ENCODE measurements around the gene KCNK5.

Gene KCNK5

DNA sequence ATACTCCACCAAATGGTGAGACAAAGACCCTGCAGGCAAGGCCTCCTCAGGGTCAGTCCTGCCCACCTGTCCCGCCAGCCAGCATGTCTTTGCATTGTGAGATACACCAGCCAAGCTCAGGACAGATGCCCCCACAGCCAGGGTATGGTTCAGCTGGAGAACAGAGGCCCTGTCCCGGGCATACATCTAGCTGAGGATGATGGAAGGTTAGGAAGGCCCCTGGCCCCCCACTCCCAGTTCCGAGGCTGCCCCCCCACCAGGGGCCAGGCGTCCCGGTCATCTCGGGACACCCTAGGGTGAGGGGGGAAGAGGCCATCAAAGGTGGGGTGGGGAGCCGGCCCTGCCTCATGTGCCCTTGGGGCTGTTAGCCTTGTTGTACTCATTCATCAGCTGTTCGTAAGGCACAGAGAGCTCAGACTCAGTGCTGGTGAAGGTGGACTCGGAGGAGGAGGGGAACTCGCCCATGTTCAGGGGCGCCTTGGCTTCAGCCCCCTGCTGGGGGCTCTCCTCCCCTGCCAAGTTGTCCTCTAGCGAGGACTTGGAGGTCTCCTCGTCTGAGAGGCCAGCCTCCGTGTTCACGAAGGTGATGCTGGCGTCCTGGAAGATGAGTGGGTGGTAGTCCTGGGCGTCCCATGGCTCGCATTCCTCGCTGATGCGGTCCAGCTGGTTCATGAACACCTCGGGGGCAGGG lies 38.6 kb downstream of the KCNK5 start:
- H3K4me1 ChIP-seq (ENCODE audit: control insufficient read depth, insufficient read depth, low read length), result peaks cover 13% of the 10 kb centered on the region
- no peak overlapping the region for H3K4me3 ChIP-seq (ENCODE audit: insufficient read depth, low read depth, low read length)
- no peaks in the 10 kb centered on the region for H3K27me3 ChIP-seq (ENCODE audit: control insufficient read depth, insufficient read depth, low read length, poor library complexity, severe bottlenecking)
- 91 to 93% methylated on average over 21 of the region's 21 CpGs for WGBS, 2 experiments
- no peak overlapping the region for H3K27ac ChIP-seq (ENCODE audit: insufficient read depth, low read depth, low read length, poor library complexity, severe bottlenecking)
- peaks cover 15% of the 10 kb centered on the region for H3K36me3 ChIP-seq (ENCODE audit: control insufficient read depth, insufficient read depth, low read length)
- no peaks in the 10 kb centered on the region for H3K9me3 ChIP-seq (ENCODE audit: control insufficient read depth, low read length)

DNA sequence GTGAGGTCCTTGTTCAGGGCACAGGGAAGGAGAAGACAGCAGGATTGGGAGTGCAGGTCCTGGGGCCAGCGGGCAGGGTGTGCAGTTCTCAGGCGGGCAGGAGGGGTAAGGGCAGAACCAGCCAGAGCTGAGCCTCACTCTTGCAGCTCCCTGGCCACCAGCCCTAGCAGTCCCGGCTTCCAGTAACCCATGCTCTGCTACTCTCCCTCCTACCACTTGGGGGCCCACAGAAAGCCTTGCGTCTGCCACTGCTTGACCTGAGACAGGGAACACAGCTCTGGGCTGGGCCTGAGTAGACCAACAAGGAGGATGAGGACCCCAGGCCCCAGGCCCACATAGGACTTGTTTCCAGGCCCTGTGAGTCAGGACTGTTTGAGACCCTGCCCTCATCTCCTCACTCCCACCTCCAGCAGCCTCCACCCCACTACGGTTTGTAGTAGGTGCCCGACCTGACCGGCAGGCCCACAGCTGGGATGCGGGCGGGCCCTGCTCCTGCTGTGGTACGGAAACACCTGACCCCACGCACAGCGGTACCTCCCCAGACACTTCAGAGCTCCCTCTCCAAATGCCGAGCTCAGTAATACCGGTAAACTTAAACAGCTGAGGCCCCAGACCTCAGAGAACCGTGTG lies 39.2 kb downstream of the KCNK5 start:
- H3K4me1 ChIP-seq (ENCODE audit: control insufficient read depth, insufficient read depth, low read length), result peaks cover 13% of the 10 kb centered on the region
- peaks cover 8% of the 10 kb centered on the region for H3K36me3 ChIP-seq (ENCODE audit: control insufficient read depth, insufficient read depth, low read length)
- no peaks in the 10 kb centered on the region for H3K9me3 ChIP-seq (ENCODE audit: control insufficient read depth, low read length)
- no peak overlapping the region for H3K27ac ChIP-seq (ENCODE audit: insufficient read depth, low read depth, low read length, poor library complexity, severe bottlenecking)
- no peak overlapping the region for H3K4me3 ChIP-seq (ENCODE audit: insufficient read depth, low read depth, low read length)
- H3K27me3 ChIP-seq (ENCODE audit: control insufficient read depth, insufficient read depth, low read length, poor library complexity, severe bottlenecking), result no peaks in the 10 kb centered on the region
- WGBS, 2 experiments, result 83% methylated on average over 15 of the region's 15 CpGs

DNA sequence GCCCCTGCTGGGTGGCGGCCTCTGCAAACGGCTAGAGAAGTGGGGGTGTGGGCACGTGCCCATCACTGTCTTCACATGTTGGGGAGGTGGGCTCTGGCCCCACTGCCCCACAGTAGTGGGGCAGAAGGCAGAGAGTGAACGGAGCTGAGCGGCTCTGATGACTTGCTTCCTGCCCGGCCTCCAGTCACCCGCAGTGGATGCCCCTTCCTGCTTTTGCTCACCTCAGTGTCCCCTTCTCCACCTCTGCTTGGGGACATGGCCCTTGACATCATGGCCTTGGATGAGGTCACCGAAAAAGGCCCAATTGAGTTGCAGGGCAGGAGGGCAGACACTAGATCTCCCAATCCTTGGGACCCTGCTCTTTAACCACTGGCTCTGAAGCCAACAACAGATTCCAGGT lies 40.1 kb downstream of the KCNK5 start:
- WGBS, 2 experiments, result 90 to 92% methylated on average over 8 of the region's 8 CpGs
- no peaks in the 10 kb centered on the region for H3K36me3 ChIP-seq (ENCODE audit: control insufficient read depth, insufficient read depth, low read length)
- no peaks in the 10 kb centered on the region for H3K27me3 ChIP-seq (ENCODE audit: control insufficient read depth, insufficient read depth, low read length, poor library complexity, severe bottlenecking)
- no peaks in the 10 kb centered on the region for H3K9me3 ChIP-seq (ENCODE audit: control insufficient read depth, low read length)
- H3K4me1 ChIP-seq (ENCODE audit: control insufficient read depth, insufficient read depth, low read length), result peaks cover 13% of the 10 kb centered on the region
- H3K27ac ChIP-seq (ENCODE audit: insufficient read depth, low read depth, low read length, poor library complexity, severe bottlenecking), result no peak overlapping the region
- H3K4me3 ChIP-seq (ENCODE audit: insufficient read depth, low read depth, low read length), result no peak overlapping the region

DNA sequence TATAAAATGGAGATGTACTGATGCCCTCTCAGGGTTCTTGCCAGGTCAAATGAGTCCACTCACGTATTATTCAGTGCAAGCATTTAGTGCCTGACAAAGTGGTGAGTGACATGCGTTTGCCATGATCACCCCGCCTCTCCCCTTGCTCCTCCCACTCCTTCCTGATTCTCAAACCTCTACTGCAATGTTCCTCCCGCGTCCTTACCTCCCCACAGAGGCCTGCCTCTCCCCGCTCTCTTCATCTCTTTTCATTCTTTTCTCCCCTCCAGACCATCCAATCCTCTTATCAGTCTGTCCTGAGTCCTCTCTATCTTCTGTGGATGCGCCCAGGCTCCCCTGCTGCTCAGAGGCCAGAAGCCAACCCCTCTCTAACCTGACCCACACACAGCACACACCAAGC lies 40.7 kb downstream of the KCNK5 start:
- WGBS, 2 experiments, result 76 to 78% methylated on average over 7 of the region's 7 CpGs
- no peaks in the 10 kb centered on the region for H3K36me3 ChIP-seq (ENCODE audit: control insufficient read depth, insufficient read depth, low read length)

DNA sequence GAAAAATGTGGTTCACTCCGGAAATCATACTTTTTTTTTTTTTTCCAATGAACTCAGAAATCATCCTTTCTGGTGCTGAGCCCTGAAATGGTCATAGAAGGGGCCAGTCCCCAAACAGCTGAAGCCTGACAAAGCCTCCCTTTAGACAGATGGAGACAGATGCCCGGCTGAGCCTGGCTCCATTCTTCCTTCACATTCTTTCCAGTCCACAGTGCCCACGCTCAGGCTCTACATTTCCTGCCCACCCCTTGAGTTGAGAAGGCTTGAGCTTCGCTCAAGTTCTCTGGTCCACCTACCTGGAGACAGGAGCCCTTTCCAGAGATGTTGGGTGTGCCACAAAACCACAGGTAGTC lies 41.2 kb downstream of the KCNK5 start:
- H3K4me3 ChIP-seq (ENCODE audit: insufficient read depth, low read depth, low read length), result no peak overlapping the region
- no peaks in the 10 kb centered on the region for H3K9me3 ChIP-seq (ENCODE audit: control insufficient read depth, low read length)
- 93 to 98% methylated on average over 4 of the region's 4 CpGs for WGBS, 2 experiments
- H3K36me3 ChIP-seq (ENCODE audit: control insufficient read depth, insufficient read depth, low read length), result no peaks in the 10 kb centered on the region
- no peaks in the 10 kb centered on the region for H3K27me3 ChIP-seq (ENCODE audit: control insufficient read depth, insufficient read depth, low read length, poor library complexity, severe bottlenecking)
- H3K27ac ChIP-seq (ENCODE audit: insufficient read depth, low read depth, low read length, poor library complexity, severe bottlenecking), result no peak overlapping the region
- H3K4me1 ChIP-seq (ENCODE audit: control insufficient read depth, insufficient read depth, low read length), result peaks cover 2% of the 10 kb centered on the region

More for the DNA sequence above, 40.7 kb downstream of the KCNK5 start:
- Histone ChIP-seq H3K4me1 (ENCODE audit: control insufficient read depth, insufficient read depth, low read length) (peaks cover 7% of the 10 kb centered on the region), H3K27me3 (ENCODE audit: control insufficient read depth, insufficient read depth, low read length, poor library complexity, severe bottlenecking) (no peaks in the 10 kb centered on the region), H3K27ac (ENCODE audit: insufficient read depth, low read depth, low read length, poor library complexity, severe bottlenecking) (no peak overlapping the region), H3K4me3 (ENCODE audit: insufficient read depth, low read depth, low read length) (no peak overlapping the region), H3K9me3 (ENCODE audit: control insufficient read depth, low read length) (no peaks in the 10 kb centered on the region)

DNA sequence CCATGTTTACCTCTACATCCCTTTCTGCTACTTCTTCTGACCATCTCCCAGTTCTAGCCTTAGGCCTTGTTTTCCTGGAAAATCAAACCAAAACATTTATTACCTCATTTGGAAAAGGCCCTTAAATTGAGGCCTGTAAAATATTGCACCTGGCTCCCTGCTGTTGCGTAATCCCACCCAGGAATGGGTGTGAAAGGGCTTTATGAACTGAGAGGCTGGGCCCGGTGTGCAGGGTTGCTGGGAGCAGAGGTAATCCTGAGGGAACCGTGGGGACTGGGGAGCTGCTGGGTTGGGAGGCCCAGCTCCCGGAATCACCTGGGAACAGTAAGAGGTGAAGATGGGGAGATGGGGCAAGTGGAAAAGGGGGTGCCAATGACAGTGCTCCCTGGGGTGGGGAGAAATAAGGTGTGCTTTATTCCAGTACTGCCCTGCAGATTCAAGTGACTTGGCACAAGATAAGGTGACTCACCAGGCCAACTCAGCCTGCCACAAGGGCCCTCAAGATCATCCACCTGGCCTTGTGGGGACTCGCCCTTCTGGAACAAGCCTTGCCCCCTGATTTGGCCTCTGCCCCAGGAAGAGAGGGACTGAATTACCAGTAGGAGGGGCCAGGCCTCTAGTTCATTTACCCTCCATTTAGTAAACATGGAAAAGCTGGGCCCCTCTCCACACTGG lies 44.2 kb downstream of the KCNK5 start:
- Histone ChIP-seq H3K36me3 (ENCODE audit: control insufficient read depth, insufficient read depth, low read length) (no peaks in the 10 kb centered on the region), H3K4me1 (ENCODE audit: control insufficient read depth, insufficient read depth, low read length) (peaks cover 2% of the 10 kb centered on the region), H3K4me3 (ENCODE audit: insufficient read depth, low read depth, low read length) (no peak overlapping the region), H3K9me3 (ENCODE audit: control insufficient read depth, low read length) (no peaks in the 10 kb centered on the region), H3K27me3 (ENCODE audit: control insufficient read depth, insufficient read depth, low read length, poor library complexity, severe bottlenecking) (no peaks in the 10 kb centered on the region), H3K27ac (ENCODE audit: insufficient read depth, low read depth, low read length, poor library complexity, severe bottlenecking) (no peak overlapping the region)
- 93 to 95% methylated on average over 5 of the region's 5 CpGs for WGBS, 2 experiments

DNA sequence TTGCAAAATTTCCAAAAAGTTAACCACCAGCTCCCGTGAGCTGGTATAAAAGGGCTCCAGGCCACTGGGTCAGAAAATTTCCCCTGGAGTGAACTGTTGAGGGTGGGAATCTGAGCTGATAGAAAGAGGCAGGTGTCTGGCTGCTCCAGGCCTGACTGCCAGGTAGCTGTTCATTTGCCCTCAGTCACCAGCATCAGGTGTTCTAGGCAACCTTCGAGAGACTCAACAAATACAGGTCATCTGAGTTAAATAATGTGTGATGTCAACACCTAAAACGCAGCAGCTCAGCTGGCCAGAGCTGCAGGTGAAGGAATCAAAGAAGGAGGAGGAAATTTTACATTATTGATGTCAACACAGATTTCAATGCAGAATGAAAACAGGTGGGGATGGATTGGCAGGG lies 46.7 kb downstream of the KCNK5 start:
- Histone ChIP-seq H3K36me3 (ENCODE audit: control insufficient read depth, insufficient read depth, low read length) (no peaks in the 10 kb centered on the region), H3K27ac (ENCODE audit: insufficient read depth, low read depth, low read length, poor library complexity, severe bottlenecking) (no peak overlapping the region), H3K27me3 (ENCODE audit: control insufficient read depth, insufficient read depth, low read length, poor library complexity, severe bottlenecking) (no peaks in the 10 kb centered on the region), H3K4me3 (ENCODE audit: insufficient read depth, low read depth, low read length) (no peak overlapping the region), H3K9me3 (ENCODE audit: control insufficient read depth, low read length) (no peaks in the 10 kb centered on the region), H3K4me1 (ENCODE audit: control insufficient read depth, insufficient read depth, low read length) (no peaks in the 10 kb centered on the region)
- 92 to 93% methylated on average over 3 of the region's 3 CpGs for WGBS, 2 experiments

DNA sequence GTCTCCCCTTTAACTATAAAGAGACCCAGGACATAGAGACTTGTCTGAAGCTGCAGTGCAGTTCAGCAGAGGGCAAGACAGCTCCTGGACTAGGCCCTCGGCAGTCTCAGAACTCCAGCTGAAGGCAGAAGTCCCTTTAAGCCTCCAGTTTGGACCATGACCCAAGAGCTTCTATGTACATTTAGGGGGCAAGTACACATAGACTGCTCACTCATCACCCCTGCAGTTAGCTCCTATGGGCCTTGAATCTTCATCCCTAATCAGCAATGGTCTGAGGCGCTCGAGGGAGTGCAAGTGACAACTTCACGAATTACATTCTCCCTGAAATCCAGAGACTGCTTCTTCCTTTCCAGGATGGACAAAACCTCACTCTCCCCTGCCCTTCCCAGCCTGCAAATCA lies 47.4 kb downstream of the KCNK5 start:
- Histone ChIP-seq H3K27ac (ENCODE audit: insufficient read depth, low read depth, low read length, poor library complexity, severe bottlenecking) (no peak overlapping the region), H3K4me3 (ENCODE audit: insufficient read depth, low read depth, low read length) (no peak overlapping the region), H3K9me3 (ENCODE audit: control insufficient read depth, low read length) (no peaks in the 10 kb centered on the region), H3K4me1 (ENCODE audit: control insufficient read depth, insufficient read depth, low read length) (no peaks in the 10 kb centered on the region), H3K36me3 (ENCODE audit: control insufficient read depth, insufficient read depth, low read length) (no peaks in the 10 kb centered on the region), H3K27me3 (ENCODE audit: control insufficient read depth, insufficient read depth, low read length, poor library complexity, severe bottlenecking) (no peaks in the 10 kb centered on the region)
- 90 to 97% methylated on average over 4 of the region's 4 CpGs for WGBS, 2 experiments

DNA sequence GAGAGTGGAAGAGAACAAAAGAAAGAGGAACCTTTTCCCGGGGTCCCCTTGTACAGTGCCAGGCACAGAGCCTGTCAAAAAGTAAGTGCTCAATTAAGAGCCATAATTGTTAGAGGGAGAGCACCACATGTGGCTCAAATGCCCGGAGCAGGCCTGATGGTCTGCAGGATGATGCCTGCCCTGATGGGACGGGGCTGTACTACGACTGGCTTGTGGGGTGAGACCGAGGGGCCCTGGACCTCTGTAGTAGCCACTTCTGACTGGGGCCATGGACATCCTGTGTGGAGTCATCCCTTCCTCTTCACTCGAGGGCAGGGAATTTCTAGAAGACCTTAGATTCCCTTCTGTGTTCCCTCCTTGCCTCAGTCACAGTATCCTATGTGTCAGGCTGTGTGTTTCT lies 47.9 kb downstream of the KCNK5 start:
- no peak overlapping the region for H3K27ac ChIP-seq (ENCODE audit: insufficient read depth, low read depth, low read length, poor library complexity, severe bottlenecking)
- WGBS, 2 experiments, result 91 to 94% methylated on average over 6 of the region's 6 CpGs

DNA sequence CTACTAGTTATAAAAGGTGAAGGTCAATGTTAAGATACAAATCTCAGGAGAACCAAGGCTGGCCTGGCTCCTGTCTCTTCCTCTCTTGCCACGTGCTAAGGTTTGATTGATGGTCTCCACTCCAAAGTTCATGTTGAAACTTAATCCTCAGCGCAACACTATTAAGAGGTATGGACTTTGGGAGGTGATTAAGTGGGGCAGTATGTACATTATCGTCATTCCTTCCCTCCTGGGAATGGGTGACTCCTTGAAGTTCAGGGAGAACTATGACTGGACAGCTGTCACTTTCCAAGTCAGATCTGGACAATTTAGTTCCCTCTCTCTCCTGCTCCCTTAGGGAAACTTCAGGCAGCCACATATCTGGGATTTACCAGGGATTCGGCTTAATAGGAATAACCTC lies 50.5 kb downstream of the KCNK5 start:
- Histone ChIP-seq H3K9me3 (ENCODE audit: control insufficient read depth, low read length) (no peaks in the 10 kb centered on the region), H3K27ac (ENCODE audit: insufficient read depth, low read depth, low read length, poor library complexity, severe bottlenecking) (no peak overlapping the region), H3K4me1 (ENCODE audit: control insufficient read depth, insufficient read depth, low read length) (no peaks in the 10 kb centered on the region), H3K27me3 (ENCODE audit: control insufficient read depth, insufficient read depth, low read length, poor library complexity, severe bottlenecking) (no peaks in the 10 kb centered on the region), H3K36me3 (ENCODE audit: control insufficient read depth, insufficient read depth, low read length) (no peaks in the 10 kb centered on the region), H3K4me3 (ENCODE audit: insufficient read depth, low read depth, low read length) (no peak overlapping the region)
- 95 to 97% methylated on average over 4 of the region's 4 CpGs for WGBS, 2 experiments

More for the DNA sequence above, 47.9 kb downstream of the KCNK5 start:
- H3K4me3 ChIP-seq (ENCODE audit: insufficient read depth, low read depth, low read length), result no peak overlapping the region
- no peaks in the 10 kb centered on the region for H3K4me1 ChIP-seq (ENCODE audit: control insufficient read depth, insufficient read depth, low read length)
- no peaks in the 10 kb centered on the region for H3K36me3 ChIP-seq (ENCODE audit: control insufficient read depth, insufficient read depth, low read length)
- no peaks in the 10 kb centered on the region for H3K27me3 ChIP-seq (ENCODE audit: control insufficient read depth, insufficient read depth, low read length, poor library complexity, severe bottlenecking)
- H3K9me3 ChIP-seq (ENCODE audit: control insufficient read depth, low read length), result no peaks in the 10 kb centered on the region

All from ectodermal cell (in vitro differentiated cells).